Measurements from ENCODE around the gene EXOC7. TPM values are rescaled to one million over a fixed set of nuclear protein-coding genes. Genes with fewer than 3 reads are reported as not detected.

Gene EXOC7
- total RNA-seq, 1 experiment from 2014 or later, result 72.1 TPM

- no peak for DNase-seq (ENCODE audit: low read depth)
- in situ Hi-C loops (cut with HindIII; ENCODE audit: low pct_unique_long_range_greater_than_20kb, low sequenced_read_pairs), result no loop called here
Measured at GRCh38 chr17:76092526-76093413, 10.8 kb downstream of the EXOC7 start.

- no peak for DNase-seq (ENCODE audit: low read depth)
- in situ Hi-C loops (cut with HindIII; ENCODE audit: low pct_unique_long_range_greater_than_20kb, low sequenced_read_pairs), result no loop called here
Measured at GRCh38 chr17:76091526-76092286, 11.9 kb downstream of the EXOC7 start.

GRCh38 chr17:76090517-76091129, 13.0 kb downstream of the EXOC7 start:
- no peak for DNase-seq (ENCODE audit: low read depth)
- in situ Hi-C loops (cut with HindIII; ENCODE audit: low pct_unique_long_range_greater_than_20kb, low sequenced_read_pairs), result no loop called here

DNA sequence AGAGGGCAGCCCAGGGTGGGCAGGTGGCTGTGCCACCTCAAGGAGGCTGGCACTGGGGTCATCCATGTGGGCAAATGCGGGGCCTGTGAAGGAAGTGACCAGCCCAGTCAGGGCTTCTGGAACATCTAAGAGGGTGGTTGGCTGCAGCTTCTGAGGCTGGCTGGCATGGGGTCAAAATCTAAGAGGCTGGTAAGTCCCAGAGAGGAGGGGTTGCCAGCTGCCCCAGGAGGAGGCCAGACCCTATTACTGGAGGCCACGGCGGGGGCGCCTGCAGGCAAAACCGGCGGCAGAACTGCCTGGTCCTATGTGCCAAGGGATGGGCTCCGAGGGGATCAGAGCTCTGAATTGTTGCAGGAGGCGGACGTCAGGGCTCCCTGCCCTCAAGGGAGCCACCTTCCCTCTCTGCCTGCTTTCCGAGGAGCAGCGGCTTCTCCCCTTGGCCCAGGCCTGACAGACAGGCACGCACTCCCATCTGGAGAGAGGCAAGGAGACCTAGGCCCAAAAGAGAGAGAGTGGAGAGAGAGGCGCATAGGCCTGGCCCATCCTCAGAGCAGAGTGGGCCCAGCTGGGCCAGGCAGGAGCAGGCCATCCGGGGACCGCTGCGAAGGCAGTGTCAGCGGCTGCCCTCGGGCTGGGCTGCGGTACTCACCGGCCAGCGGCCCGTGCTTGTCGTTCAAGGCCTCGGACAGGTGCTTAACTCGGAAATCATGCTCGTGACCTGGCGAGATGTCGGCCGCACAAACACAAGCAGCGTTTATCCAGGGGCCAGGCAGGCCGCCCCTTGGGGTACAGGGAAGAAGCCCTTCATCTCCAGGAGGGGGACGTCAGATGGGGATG, 13.7 kb downstream of the EXOC7 start:
- in situ Hi-C loops (cut with HindIII; ENCODE audit: low pct_unique_long_range_greater_than_20kb, low sequenced_read_pairs), result no loop called here
- no peak for DNase-seq (ENCODE audit: low read depth)

DNA sequence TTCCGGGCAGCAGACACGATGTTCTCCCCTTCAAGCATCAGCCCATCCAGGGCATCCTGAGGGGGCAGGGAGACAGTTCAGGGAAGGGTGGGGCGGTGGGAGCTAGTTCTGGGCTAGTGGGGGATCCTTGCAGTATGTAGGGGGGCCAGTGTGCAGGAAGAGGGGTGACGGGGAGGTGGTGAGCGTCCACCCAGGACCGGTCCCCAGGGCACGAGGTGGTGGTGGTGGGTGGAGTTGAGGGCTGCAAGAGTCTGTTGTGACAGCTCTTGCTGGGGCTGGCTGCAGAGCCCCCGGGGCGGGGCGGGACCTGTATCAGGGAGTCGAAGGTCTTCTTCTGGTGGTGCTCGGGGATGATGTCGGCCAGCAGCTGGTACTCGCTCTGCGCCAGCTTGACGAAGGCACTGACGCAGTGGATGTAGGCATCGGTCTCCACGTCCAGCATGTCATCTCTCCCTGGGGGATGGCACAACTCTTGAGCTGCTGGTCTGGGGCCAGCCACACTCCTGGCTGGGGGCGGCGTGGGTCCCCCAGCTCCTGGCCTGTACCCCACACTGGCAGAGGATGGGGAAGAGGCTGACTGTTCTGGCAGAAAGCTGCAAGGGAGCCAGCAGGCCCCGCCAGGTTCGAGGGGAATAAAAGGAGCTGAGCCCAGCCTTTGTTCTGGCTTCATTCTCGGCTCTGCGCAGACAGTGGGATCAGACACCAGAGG, 14.6 kb downstream of the EXOC7 start:
- DNase-seq (ENCODE audit: low read depth), result no peak
- in situ Hi-C loops (cut with HindIII; ENCODE audit: low pct_unique_long_range_greater_than_20kb, low sequenced_read_pairs), result no loop called here

DNA sequence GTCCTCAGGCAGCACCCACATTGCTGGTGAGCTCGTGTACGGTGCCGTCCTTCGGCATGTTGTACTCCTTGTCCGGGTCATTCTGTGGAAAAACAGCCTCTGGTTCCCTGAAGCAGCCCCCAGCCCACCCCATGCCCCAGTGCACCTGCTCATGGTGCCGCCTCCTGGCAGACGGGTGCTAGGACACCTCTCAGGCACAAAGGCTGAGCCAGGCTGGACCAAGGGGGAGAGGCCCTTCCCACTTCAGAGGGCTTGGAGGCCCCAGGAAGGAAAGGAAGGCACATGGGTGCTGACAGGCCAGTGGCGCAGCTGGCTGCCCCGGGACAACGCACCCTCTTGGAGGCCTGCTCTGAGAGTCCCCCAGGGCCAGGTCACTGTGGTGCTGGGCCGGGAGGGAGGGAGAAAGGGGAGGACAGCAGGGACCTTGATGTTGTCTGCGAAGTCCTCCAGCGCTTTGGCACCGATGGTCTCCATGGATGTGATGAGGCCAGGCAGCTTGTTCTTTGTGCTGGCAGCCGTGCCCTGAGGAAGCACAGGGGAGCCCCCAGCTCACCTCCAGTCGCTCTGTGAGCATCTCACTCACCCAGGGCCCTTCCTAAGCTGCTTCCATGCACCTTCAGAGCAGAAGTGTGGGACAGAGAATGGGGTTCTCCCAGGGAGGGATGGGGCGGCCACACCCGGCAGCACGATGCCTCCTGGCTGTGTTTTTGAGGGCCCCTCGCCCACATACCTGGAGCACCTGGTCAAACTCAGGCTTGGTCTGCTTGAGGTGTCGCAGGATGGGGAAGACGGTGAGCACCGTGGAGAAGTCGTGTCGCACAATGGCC, 15.3 kb downstream of the EXOC7 start:
- in situ Hi-C loops (cut with HindIII; ENCODE audit: low pct_unique_long_range_greater_than_20kb, low sequenced_read_pairs), result no loop called here
- DNase-seq (ENCODE audit: low read depth), result no peak

- in situ Hi-C loops (cut with HindIII; ENCODE audit: low pct_unique_long_range_greater_than_20kb, low sequenced_read_pairs), result no loop called here
Measured at GRCh38 chr17:76087531-76087930, 16.1 kb downstream of the EXOC7 start.

DNA sequence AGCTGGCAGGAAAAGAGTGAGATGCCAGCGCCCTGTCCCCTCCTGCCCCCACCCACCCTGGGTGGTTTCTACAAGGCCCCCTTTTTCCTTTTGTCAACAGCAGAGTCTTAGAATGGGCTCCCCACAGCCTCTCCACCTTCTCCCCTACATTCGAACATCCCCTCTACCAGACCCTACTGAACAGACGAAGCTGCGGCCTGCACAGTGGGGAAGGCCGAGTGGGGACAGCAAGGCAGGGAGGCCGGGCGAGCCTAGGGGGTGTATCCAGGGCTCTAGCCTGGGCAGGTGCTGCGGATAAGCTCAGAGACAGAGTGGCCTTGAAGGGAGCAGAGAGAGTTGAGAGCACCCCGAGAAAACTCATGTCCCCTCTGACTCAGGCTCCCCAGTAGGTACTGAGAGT, 17.2 kb downstream of the EXOC7 start:
- in situ Hi-C loops (cut with HindIII; ENCODE audit: low pct_unique_long_range_greater_than_20kb, low sequenced_read_pairs), result no loop called here

More at GRCh38 chr17:76087531-76087930, 16.1 kb downstream of the EXOC7 start:
- no peak for DNase-seq (ENCODE audit: low read depth)

GRCh38 chr17:76085731-76086366, 17.7 kb downstream of the EXOC7 start:
- in situ Hi-C loops (cut with HindIII; ENCODE audit: low pct_unique_long_range_greater_than_20kb, low sequenced_read_pairs), result no loop called here
- no peak for DNase-seq (ENCODE audit: low read depth)

More for the DNA sequence above, 17.2 kb downstream of the EXOC7 start:
- no peak for DNase-seq (ENCODE audit: low read depth)

GRCh38 chr17:76085066-76085730, 18.4 kb downstream of the EXOC7 start:
- DNase-seq (ENCODE audit: low read depth), result no peak
- in situ Hi-C loops (cut with HindIII; ENCODE audit: low pct_unique_long_range_greater_than_20kb, low sequenced_read_pairs), result no loop called here

DNA sequence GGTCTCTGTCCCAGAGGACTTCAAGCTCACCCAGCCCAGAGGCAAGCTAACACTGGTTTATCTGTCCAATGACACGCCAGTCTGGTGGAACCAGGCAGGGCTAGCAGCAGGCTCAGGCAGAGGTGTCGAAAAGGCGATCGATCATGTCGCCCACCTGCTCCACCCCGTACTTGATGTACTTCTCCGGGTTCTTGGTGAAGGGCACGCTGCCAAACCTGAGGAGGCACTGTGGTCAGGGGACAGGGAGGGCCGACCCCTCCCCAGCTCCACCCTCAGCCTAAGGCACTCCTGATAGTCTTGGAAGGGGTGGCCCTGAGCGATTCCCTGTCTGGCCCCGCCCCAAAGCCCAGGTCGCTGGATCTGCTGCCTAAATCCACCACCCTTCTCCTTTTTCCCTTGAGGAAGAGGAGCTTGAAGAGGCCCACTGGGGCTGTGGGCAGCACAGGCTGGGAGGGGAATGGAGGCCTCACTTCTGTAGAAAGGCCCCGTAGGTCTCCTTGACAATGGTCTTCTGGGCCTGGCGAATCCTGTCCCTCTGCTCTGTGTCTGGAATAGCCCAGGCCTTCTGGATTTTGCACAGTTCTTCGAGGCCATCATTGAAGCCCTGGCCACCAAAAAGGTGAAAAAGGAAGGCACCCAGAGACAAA, 19.9 kb downstream of the EXOC7 start:
- DNase-seq (ENCODE audit: low read depth), result no peak

DNA sequence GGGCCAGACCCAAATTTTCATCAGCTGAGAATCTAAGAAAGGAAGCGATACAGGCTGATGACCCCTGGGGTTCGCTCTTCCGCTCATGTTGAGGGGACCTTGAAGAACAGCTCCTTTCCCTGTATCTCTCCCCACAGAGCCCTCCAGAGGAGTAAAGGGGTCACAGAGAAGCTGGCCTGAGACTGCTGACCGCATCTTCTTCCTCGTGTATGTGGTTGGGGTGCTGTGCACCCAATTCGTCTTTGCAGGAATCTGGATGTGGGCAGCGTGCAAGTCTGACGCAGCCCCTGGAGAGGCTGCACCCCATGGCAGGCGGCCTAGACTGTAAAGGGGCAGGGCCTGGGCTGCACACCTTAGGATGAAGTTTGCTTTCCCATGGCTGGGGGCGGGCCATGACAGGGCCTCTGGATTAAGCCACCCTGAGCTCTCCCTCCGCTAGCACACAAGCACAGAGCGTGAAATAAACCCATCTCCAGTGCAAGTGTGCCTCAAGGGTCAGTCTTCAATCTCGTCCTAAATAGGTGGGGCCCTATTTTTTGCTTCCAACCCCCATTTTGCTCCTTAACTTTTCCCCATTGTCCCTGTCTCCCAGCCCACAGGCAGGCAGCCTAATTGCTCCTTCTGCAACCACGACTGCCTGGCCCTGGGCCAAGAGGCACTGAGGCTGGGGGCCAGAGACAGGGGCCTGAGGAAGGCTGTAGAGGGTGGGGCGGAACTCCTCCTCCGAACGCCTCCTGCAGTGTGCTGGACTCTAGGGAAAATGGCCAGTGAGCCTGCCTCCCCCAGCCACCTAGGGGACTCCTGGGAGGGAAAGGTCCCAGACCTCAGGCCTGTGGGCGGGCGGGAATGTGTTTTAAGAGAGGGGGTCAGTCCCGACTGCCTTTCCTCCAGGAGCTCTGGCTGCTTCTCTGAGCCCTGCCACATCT, 21.0 kb downstream of the EXOC7 start:
- no peak for DNase-seq (ENCODE audit: low read depth)
- in situ Hi-C loops (cut with HindIII; ENCODE audit: low pct_unique_long_range_greater_than_20kb, low sequenced_read_pairs), result no loop called here

More for the DNA sequence above, 19.9 kb downstream of the EXOC7 start:
- in situ Hi-C loops (cut with HindIII; ENCODE audit: low pct_unique_long_range_greater_than_20kb, low sequenced_read_pairs), result no loop called here

DNA sequence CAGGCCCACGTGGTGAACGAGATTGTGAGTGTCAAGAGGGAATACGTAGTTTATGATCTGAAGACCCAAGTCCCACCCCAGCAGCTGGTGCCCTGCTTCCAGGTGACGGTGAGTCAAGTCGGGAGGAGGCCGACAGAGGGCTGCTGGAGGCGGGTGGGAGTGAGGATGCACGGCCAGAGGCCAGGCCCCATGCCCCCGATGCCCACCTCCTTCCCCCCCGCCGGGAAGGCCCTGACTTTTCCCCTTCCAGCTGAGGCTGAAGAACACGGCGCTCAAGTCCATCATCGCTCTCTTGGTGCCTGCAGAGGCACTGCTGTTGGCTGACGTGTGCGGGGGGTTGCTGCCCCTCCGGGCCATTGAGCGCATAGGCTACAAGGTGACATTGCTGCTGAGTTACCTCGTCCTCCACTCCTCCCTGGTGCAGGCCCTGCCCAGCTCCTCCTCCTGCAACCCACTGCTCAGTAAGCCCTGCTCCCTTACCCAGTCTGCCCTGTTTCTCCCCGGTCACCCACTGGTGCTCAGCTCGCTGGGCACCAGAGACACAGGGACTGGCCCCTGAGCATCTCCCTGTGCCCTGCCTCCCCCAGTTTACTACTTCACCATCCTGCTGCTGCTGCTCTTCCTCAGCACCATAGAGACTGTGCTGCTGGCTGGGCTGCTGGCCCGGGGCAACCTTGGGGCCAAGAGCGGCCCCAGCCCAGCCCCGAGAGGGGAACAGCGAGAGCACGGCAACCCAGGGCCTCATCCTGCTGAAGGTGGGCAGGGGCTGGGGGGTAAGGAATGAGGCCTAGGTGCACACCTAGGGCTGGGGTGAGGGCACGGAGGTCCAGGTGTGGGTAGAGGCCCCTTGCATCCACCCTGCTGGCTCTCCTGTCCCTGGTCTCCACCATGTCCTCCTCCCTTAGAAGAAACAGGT, 22.0 kb downstream of the EXOC7 start:
- in situ Hi-C loops (cut with HindIII; ENCODE audit: low pct_unique_long_range_greater_than_20kb, low sequenced_read_pairs), result no loop called here
- no peak for DNase-seq (ENCODE audit: low read depth)

Measured in Caki2 (cell line).